ENCODE measurements around the gene PICK1.
A peak's percentile ranks its signal among the peaks of the same experiment; 100 is the strongest.

PICK1 gene

DNA sequence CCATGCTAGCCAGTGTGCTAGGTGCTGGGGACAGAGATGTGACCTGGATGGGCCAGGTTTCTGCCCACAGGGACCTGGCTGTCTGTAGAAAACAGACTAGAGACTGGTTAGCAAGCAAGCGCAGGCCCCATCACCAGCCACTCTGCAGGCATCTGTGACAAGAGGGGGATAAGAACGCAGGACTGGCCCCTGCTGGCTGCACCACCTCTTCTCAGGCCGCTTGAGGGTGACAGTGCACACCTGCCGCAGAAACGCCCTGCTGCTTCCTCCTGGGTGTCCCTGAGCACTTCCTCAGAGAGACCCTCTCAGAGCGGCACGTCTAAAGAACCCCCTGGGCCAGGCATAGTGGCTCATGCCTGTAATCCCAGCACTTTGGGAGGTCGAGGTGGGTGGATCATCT lies 5.9 kb upstream of the PICK1 start:
- no peak for DNase-seq

GRCh38 chr22:38051900-38052862 lies 5.0 kb upstream of the PICK1 start:
- DNase-seq, result peak; percentile 52

GRCh38 chr22:38062791-38063190 lies 5.6 kb downstream of the PICK1 start:
- no peak for DNase-seq

- DNase-seq, result no peak
Measured at GRCh38 chr22:38065539-38065938, 8.3 kb downstream of the PICK1 start.

DNA sequence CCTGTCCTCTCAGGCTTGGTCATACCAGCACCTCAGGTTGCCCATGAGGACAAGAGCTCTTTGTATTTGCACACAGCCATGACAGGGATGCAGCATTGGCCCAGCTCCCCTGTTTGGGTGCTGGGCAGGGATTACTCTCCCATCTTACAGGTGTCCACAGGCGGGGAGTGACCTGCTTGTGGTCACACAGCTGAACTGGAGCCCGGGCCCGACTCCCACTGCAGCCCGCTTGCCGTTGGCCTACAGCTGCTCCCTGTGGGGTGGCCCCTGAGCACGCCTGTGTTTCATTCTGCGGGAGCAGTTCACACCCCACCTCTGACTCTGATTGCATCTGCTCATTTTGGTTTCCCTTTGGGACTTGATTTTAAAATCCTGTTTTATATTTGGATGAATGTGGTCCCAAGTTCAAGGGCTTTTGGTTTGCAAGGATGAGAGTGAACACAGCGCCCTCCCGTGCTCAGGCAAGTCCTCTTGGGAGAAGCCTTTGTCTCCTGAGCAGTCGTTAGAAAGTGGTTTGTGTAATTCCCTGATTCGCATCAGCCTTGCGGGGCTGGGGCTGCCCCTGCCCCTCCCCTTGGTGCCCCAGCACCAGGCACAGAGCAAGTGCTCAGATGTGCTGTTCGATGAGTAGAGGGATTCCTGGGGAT lies 9.3 kb downstream of the PICK1 start:
- DNase-seq, result no peak

DNA sequence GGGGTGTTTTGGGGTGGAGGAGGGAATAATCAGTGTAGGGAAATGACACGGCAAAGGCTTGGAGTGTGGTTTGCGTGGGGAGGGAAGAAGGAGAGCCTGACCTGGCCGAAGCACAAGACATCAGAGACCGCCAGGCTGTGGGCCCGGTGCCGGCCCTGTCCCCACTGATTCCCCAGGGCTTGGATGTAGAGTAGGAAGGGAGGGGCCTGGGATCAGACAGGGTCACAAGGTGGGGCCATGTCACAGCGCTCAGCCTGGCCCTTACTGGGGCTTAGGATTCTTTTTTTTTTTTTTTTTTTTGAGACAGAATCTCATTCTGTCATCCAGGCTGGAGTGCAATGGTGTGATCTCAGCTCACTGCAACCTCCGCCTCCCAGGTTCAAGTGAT lies 9.8 kb downstream of the PICK1 start:
- DNase-seq, result no peak

GRCh38 chr22:38067761-38068360 lies 10.7 kb downstream of the PICK1 start:
- DNase-seq, result no peak

- DNase-seq, result no peak
Measured at GRCh38 chr22:38068641-38069371, 11.6 kb downstream of the PICK1 start.

DNA sequence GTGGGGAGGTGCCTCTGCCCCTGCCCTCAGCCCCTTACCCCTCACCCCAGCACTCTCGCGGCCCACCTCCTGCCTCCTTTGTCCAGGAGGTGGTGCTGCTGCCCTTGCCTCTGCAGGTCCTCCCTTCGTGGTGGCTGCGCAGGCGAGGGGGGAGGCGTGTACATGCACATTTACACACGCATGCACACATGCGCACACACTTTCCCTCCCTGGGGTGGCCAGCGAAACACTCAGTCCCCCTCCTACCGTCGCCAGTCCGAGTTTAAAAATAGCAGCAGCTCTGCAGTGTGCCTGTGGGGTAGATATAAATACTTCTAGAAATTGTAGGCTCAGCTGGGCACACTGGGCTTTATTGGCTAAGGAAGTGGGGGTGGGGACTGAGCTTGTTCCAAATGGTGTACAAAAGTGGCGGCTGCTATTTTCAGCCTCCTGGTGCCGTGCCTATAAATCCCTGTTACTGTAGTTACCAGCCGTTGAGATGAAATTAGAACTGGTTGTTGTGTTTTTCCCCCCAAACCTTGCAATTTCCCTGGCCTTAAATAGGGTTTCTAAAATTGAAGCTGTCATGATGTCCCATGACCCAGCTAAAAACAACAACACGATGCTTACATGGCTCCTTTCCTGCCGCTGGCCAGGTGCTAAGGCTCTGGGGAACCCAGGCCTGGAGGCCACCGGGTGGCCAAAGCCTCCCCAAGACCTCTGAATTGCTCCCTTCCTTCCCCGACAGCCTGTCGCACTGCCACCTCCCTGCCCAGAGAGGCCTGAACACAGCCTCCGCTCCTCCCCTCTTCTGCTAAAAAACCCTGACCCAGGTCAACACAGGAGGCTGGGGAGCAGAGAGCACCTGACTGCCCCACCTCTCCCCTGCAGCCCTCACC lies 12.4 kb downstream of the PICK1 start:
- DNase-seq, result no peak

DNA sequence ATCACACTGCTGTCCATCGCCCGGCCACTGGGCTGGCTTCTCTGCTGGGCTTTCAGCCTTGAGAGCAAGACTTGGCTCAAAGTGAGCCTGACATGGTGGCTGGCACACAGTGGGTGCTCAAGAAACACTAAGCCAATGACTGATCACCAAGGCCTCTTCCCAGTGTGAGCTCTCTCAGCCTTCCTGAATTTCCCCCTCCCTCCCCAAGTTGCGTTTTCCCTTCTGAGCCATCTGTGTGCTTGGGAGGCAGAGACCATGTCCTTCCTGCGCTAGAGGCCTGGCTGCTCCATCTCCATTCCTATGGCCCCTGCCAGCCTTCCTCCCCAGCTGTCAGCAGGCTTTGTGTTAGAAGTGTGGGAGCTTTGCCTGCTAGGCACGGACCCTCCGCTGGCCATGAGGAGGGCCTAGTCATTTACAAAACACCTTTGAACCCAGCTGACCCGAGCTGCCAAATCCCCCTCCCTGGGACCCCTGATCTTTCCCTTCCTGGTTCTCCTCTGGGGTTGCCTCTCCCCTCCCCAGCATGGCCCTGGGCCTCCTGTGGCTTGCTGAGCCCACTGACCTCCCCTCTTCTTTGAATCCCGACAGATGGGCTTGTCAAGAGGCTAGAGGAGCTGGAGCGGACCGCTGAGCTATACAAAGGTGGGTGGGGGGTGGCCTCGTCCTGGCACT lies 13.2 kb downstream of the PICK1 start:
- DNase-seq, result no peak

DNA sequence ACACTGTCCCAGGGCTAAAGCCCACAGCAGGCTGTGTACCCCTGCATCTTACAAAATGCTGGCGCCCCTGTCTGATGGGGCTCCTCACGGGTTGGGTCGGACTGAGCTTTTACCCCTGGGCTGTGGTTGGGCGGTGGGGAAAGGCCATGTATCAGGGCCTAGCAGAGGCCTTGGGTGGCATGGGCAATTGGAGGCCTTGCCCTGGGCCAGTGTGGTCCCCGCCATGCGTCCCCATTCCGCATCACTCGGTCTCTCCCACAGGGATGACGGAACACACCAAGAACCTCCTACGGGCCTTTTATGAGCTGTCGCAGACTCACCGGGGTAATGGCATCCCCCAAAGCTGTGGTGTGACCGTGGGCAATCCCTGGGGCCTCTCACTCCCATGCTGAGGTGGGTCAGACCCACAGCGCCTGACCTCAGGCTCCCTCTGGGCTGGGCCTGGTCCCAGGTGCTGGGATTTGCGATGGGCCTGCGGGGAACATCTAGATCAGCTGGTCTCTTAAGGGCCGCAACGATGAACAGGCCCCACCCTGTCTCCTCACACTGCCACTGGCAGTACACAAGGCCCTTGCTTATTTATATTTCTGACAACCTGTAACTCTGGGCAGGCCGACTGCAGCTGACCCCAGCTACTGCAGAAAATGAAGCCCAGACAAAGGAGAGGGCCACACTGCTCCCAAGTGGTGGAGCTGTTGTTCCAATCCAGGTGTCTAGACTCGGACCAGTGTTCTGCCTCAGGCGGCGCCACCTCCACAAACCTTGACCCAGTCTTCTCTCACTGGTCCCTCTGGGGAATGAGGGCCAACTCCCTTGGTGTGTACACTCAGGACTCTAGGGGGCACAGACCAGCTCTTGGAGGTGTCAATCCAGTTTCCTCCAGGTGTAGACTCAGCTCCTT lies 14.5 kb downstream of the PICK1 start:
- no peak for DNase-seq

- DNase-seq, result no peak
Measured at GRCh38 chr22:38072322-38073149, 15.3 kb downstream of the PICK1 start.

GRCh38 chr22:38073150-38074130 lies 16.2 kb downstream of the PICK1 start:
- no peak for DNase-seq

GRCh38 chr22:38074181-38075104 lies 17.2 kb downstream of the PICK1 start:
- no peak for DNase-seq

DNA sequence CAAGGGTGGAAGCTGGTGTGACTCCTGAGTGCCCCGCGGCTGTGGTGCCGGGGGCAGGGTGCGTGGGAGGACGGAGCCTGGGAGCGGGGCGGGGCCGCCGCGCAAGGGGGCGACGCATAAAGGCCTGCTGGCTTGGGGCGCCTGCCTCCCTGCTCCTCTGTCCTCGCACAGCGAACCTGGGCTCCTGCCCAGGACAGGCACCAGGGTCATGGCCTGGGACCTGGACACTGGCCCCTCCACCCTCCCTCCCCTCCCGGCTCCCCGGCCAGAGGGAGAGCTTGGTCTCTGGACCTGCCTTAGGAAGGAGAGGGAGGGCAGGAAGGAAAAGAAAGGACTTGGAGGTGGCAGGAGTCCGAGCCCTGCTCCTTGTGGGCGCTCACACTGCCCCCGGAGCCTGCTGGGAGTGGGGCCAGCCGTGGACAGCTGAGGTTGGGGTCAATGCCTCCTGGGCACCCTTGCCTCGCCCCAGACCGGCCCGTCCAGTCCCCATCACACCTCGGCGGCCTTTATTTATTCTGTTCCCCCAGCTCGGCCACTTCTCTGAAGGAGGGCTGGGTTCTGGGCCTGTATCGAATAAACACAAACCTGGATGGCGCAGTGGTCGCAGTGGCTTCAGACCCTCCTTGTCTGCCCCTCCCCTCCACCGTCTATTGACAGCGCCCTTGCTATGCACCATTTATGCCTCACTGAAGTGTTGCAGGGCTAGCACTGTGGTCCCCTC lies 18.1 kb downstream of the PICK1 start:
- no peak for DNase-seq

DNA sequence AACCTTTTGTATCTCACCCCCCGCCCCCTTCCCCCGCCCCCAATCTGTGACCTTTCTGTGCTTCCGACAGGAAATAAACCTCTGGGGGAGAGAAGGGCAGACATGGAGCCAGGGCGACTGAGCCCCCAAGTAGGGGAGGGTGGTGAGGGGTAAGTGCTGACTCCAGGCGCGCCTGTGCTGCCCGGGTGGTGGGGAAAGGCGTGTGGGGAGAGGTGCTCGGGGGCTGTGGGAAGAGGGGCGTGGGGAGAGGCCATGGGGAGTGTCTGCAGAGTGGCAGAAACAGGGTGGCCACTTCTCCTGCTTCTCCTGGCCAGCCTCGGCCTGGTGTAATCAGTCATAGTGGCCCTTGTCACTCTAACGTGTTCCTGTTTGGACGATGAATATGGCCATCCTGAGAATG lies 18.8 kb downstream of the PICK1 start:
- no peak for DNase-seq

Data from DMS79 treated with DMSO at 0.1 percent for 48 hours (cell line).